Dendritic cell treated with granulocyte-macrophage colony-stimulating factor and Interleukin-4, amounts not matched to agents 40 ng/mL and 50 ng/mL, for 4 days (primary cell): Measurements from ENCODE around the gene NLRP3.
"Not testable (repeated sequence)": the region's sequence is repeated elsewhere in the genome, so short reads cannot be mapped to it uniquely, and the experiment has no call there.

Experiments used
- H3K27ac Mint-ChIP-seq: one replicate; pipeline ENCODE4 v1.8.0; 2022; ENCODE audit warnings: mild to moderate bottlenecking, mixed read lengths
- H3K27me3 Mint-ChIP-seq: one replicate; pipeline ENCODE4 v1.8.0; 2022; ENCODE audit warnings: mild to moderate bottlenecking, mixed read lengths
- H3K36me3 Mint-ChIP-seq: one replicate; pipeline ENCODE4 v1.8.0; 2022; ENCODE audit warnings: low read depth, mixed read lengths
- H3K4me1 Mint-ChIP-seq: one replicate; pipeline ENCODE4 v1.8.0; 2022; ENCODE audit warnings: low read depth, mixed read lengths
- H3K4me3 Mint-ChIP-seq: one replicate; pipeline ENCODE4 v1.8.0; 2022; ENCODE audit warnings: mild to moderate bottlenecking, moderate library complexity, mixed read lengths
- H3K9me3 Mint-ChIP-seq: one replicate; pipeline ENCODE4 v1.8.0; 2022; ENCODE audit warnings: mixed read lengths
- intact Hi-C: fragments of 100-400 bp; cut with micrococcal nuclease; formaldehyde crosslinking; loops from one replicate; pipeline ENCODE4 v1.15.0; 2022

The NLRP3 gene

DNA sequence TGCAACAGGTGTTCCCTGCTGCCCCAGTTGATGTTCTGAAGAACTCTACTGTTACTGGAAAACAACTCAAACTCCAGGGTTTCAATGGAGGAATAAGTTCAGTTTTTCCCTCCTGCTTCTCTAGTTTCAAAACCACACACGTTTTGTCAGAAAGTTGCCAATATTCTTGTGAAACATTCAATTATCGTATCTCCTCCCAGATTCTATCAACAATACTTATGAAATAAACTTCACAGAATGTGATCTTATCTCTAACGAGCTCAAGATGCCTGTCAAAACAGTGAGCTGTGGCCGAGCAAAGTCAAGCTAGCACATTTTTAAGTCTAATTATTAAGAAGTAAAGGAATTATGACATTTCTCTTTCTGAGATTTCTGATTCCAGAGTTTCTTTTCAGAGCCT, 37.3 kb downstream of the NLRP3 start:
- intact Hi-C loops, result no loop called here
- H3K9me3 Mint-ChIP-seq, result no peaks in the 10 kb centered on the region
- peaks cover 43% of the 10 kb centered on the region for H3K36me3 Mint-ChIP-seq

DNA sequence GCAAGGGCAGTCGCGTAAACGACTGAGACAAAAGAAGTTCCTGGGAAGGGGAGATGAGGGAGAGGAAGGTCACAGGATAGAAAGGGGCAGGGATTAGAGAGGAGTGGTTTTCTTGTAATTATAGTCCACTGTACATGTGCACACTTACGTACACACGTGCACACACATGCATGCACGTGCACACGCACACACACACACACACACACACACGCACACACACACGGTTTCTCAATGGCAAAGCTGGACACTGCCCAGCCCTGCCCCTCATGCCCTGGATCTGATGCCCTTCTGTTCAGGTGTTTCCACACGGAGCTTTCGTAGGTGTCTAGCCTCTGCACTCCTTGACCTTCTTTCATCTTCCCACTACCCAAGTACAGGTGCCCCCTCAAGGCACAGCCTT, 38.0 kb downstream of the NLRP3 start:
- Mint-ChIP-seq H3K9me3 (no peaks in the 10 kb centered on the region), H3K36me3 (peaks cover 36% of the 10 kb centered on the region), H3K4me3 (no peak overlapping the region), H3K27me3 (peaks cover 4% of the 10 kb centered on the region), H3K4me1 (peaks cover 83% of the 10 kb centered on the region), H3K27ac (peak overlapping the region; percentile 47)
- intact Hi-C loops, result no loop called here

More for the DNA sequence above, 37.3 kb downstream of the NLRP3 start:
- H3K27me3 Mint-ChIP-seq, result peaks cover 2% of the 10 kb centered on the region
- no peak overlapping the region for H3K4me3 Mint-ChIP-seq
- H3K27ac Mint-ChIP-seq, result no peak overlapping the region
- H3K4me1 Mint-ChIP-seq, result peaks cover 81% of the 10 kb centered on the region

- H3K27me3 Mint-ChIP-seq, result peaks cover 4% of the 10 kb centered on the region
- H3K9me3 Mint-ChIP-seq, result no peaks in the 10 kb centered on the region
- H3K4me1 Mint-ChIP-seq, result peaks cover 80% of the 10 kb centered on the region
- intact Hi-C loops, result no loop called here
- no peak overlapping the region for H3K4me3 Mint-ChIP-seq
- H3K27ac Mint-ChIP-seq, result peak overlapping the region; percentile 73
- peaks cover 15% of the 10 kb centered on the region for H3K36me3 Mint-ChIP-seq
Observed at GRCh38 chr1:247456021-247456420, 40.0 kb downstream of the NLRP3 start.

GRCh38 chr1:247456914-247457639, 41.1 kb downstream of the NLRP3 start:
- H3K4me3 Mint-ChIP-seq, result peak overlapping the region; percentile 21
- peaks cover 5% of the 10 kb centered on the region for H3K36me3 Mint-ChIP-seq
- H3K27ac Mint-ChIP-seq, result peak overlapping the region; percentile 73
- H3K27me3 Mint-ChIP-seq, result peaks cover 4% of the 10 kb centered on the region
- intact Hi-C loops, result no loop called here
- H3K9me3 Mint-ChIP-seq, result no peaks in the 10 kb centered on the region
- H3K4me1 Mint-ChIP-seq, result peaks cover 69% of the 10 kb centered on the region

- peaks cover 2% of the 10 kb centered on the region for H3K27me3 Mint-ChIP-seq
- intact Hi-C loops, result no loop called here
- H3K4me3 Mint-ChIP-seq, result no peak overlapping the region
- no peaks in the 10 kb centered on the region for H3K36me3 Mint-ChIP-seq
- peaks cover 46% of the 10 kb centered on the region for H3K4me1 Mint-ChIP-seq
- H3K9me3 Mint-ChIP-seq, result peaks cover 7% of the 10 kb centered on the region
- H3K27ac Mint-ChIP-seq, result no peak overlapping the region
Observed at GRCh38 chr1:247459507-247459906, 43.5 kb downstream of the NLRP3 start.

DNA sequence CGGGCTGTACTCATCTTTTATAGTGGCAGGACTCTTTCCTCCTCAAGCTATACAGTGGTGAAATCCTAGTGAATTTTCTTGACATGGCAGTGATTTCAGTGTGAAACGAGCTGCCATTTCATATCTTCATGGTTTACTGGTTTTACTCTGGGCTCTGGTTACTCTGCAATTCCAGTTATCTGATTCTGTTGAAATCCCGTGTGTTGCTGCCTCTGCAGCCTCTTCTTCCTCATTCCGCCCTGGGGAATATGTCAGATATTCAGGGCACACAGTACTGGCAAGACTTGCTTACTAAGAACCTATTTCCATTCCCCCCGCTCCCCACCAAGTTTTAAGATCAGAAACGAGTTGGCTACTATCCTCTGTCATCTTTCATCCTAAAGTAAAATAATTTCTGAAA, 49.8 kb downstream of the NLRP3 start:
- Mint-ChIP-seq H3K9me3 (peaks cover 7% of the 10 kb centered on the region), H3K4me1 (peaks cover 16% of the 10 kb centered on the region), H3K27ac (peak overlapping the region; percentile 71), H3K27me3 (no peaks in the 10 kb centered on the region), H3K4me3 (peak overlapping the region; percentile 39), H3K36me3 (no peaks in the 10 kb centered on the region)
- intact Hi-C loops, result no loop called here

DNA sequence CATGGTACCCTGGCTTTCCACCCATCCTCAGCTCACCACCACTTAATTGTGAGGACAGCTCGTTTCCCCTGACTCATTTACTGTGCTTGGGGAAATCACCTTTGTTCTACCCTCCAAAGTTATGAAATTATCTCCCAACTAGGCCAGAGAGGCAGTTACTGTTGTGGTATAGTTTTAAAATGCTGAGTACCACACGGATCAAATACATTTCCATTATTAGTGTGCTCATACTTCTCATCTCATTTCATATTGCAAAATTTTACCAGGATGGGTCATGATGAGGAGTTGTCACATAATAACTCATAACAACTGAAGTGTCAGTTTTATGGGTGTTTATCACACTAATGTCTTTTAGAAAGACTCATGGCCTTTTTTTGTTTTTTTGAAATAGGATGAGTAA, 51.2 kb downstream of the NLRP3 start:
- Mint-ChIP-seq H3K27me3 (no peaks in the 10 kb centered on the region), H3K27ac (no peak overlapping the region), H3K4me3 (no peak overlapping the region), H3K36me3 (no peaks in the 10 kb centered on the region), H3K4me1 (peaks cover 16% of the 10 kb centered on the region), H3K9me3 (peaks cover 7% of the 10 kb centered on the region)
- intact Hi-C loops, result no loop called here

- Mint-ChIP-seq H3K36me3 (no peaks in the 10 kb centered on the region), H3K27ac (no peak overlapping the region), H3K27me3 (no peaks in the 10 kb centered on the region), H3K4me1 (peaks cover 16% of the 10 kb centered on the region), H3K4me3 (no peak overlapping the region), H3K9me3 (no peaks in the 10 kb centered on the region)
- intact Hi-C loops, result no loop called here
Observed at GRCh38 chr1:247468481-247469140, 52.6 kb downstream of the NLRP3 start.

DNA sequence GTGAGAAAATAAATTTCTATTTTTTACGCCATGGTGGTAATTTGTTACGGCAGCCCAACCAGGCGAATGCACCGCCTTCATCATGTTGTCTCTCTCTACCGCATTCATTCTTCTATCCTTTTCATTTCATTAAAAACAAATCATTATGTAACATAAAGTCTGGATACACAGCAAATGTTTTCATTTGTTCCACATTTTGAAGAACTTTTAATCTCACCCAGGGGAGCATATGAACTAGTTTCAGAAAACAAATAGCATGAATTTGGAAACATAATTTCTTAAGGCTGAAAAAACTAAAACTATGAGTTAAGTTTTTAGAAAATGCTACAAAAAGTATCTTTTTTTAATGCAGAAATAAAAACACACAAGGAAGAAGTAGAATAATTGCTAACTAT, 53.2 kb downstream of the NLRP3 start:
- H3K27ac Mint-ChIP-seq, result no peak overlapping the region
- H3K4me1 Mint-ChIP-seq, result peaks cover 16% of the 10 kb centered on the region
- H3K4me3 Mint-ChIP-seq, result no peak overlapping the region
- intact Hi-C loops, result no loop called here
- no peaks in the 10 kb centered on the region for H3K27me3 Mint-ChIP-seq
- H3K9me3 Mint-ChIP-seq, result no peaks in the 10 kb centered on the region
- H3K36me3 Mint-ChIP-seq, result no peaks in the 10 kb centered on the region

- H3K4me3 Mint-ChIP-seq, H3K9me3 Mint-ChIP-seq, H3K27ac Mint-ChIP-seq, H3K36me3 Mint-ChIP-seq, H3K27me3 Mint-ChIP-seq, intact Hi-C loops: not testable (repeated sequence)
- H3K4me1 Mint-ChIP-seq, result peaks cover 11% of the 10 kb centered on the region
Observed at GRCh38 chr1:247470942-247471429, 55.0 kb downstream of the NLRP3 start.

DNA sequence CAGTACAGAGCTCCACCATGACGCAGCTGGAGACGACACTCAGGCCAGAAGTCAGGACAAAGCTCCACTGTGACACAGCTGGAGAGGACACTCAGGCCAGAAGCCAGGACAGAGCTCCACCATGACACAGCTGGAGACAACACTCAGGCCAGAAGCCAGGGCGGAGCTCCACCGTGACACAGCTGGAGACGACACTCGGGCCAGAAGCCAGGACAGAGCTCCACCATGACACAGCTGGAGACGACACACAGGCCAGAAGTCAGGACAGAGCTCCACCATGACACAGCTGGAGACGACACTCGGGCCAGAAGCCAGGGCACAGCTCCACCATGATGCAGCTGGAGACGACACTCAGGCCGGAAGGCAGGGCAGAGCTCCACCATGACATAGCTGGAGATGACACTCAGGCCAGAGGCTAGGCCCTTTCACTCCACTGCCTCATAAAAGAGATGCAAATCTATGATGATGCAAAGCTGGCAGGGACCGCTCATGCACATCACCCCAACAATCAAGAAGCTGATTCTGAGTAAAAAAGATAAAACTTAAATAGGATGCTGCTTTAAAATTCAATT, 55.6 kb downstream of the NLRP3 start:
- Mint-ChIP-seq H3K27ac (no peak overlapping the region), H3K27me3 (peaks cover 2% of the 10 kb centered on the region), H3K36me3 (no peaks in the 10 kb centered on the region), H3K4me1 (peaks cover 11% of the 10 kb centered on the region), H3K4me3 (no peak overlapping the region), H3K9me3 (no peaks in the 10 kb centered on the region)
- intact Hi-C loops, result no loop called here

GRCh38 chr1:247472035-247472434, 56.1 kb downstream of the NLRP3 start:
- Mint-ChIP-seq H3K4me1 (peaks cover 14% of the 10 kb centered on the region), H3K27me3 (peaks cover 2% of the 10 kb centered on the region), H3K36me3 (no peaks in the 10 kb centered on the region), H3K4me3 (no peak overlapping the region), H3K27ac (no peak overlapping the region), H3K9me3 (no peaks in the 10 kb centered on the region)
- intact Hi-C loops, result no loop called here

- H3K4me3 Mint-ChIP-seq, result no peak overlapping the region
- no peaks in the 10 kb centered on the region for H3K9me3 Mint-ChIP-seq
Observed at GRCh38 chr1:247474367-247474766, 58.4 kb downstream of the NLRP3 start.

GRCh38 chr1:247475793-247476192, 59.8 kb downstream of the NLRP3 start:
- Mint-ChIP-seq H3K27me3 (peaks cover 2% of the 10 kb centered on the region), H3K9me3 (no peaks in the 10 kb centered on the region), H3K4me3 (no peak overlapping the region), H3K4me1 (peaks cover 9% of the 10 kb centered on the region), H3K27ac (no peak overlapping the region), H3K36me3 (no peaks in the 10 kb centered on the region)
- intact Hi-C loops, result no loop called here

More at GRCh38 chr1:247474367-247474766, 58.4 kb downstream of the NLRP3 start:
- Mint-ChIP-seq H3K27ac (no peak overlapping the region), H3K4me1 (peaks cover 9% of the 10 kb centered on the region), H3K27me3 (peaks cover 2% of the 10 kb centered on the region), H3K36me3 (no peaks in the 10 kb centered on the region)
- intact Hi-C loops, result no loop called here
